ENCODE measurements around the gene SMNDC1.
"Not testable (repeated sequence)": the region's sequence is repeated elsewhere in the genome, so short reads cannot be mapped to it uniquely, and the experiment has no call there.

Gene SMNDC1

GRCh38 chr10:110343947-110344346, 39.2 kb upstream of the SMNDC1 start:
- no peaks in the 10 kb centered on the region for H3K9me3 ChIP-seq (ENCODE audit: low read length)
- H3K36me3 ChIP-seq (ENCODE audit: insufficient read depth, low read length), result no peaks in the 10 kb centered on the region
- no peak overlapping the region for H3K4me3 ChIP-seq (ENCODE audit: low read depth in 1 of 2, low read length in 2 of 2)
- H3K4me1 ChIP-seq (ENCODE audit: insufficient read depth, low read length), result no peaks in the 10 kb centered on the region
- no peak overlapping the region for H3K9ac ChIP-seq (ENCODE audit: low read length)
- H3K27me3 ChIP-seq (ENCODE audit: control insufficient read depth in 1 of 2, insufficient read depth in 2 of 2, low read length in 2 of 2), result no peaks in the 10 kb centered on the region
- no peak overlapping the region for H3K27ac ChIP-seq (ENCODE audit: low read depth, low read length)

GRCh38 chr10:110340816-110341215, 36.1 kb upstream of the SMNDC1 start:
- no peaks in the 10 kb centered on the region for H3K9me3 ChIP-seq (ENCODE audit: low read length)
- H3K9ac ChIP-seq (ENCODE audit: low read length), result no peak overlapping the region
- H3K4me3 ChIP-seq (ENCODE audit: low read depth in 1 of 2, low read length in 2 of 2), result no peak overlapping the region

GRCh38 chr10:110340122-110340521, 35.4 kb upstream of the SMNDC1 start:
- no peaks in the 10 kb centered on the region for H3K36me3 ChIP-seq (ENCODE audit: insufficient read depth, low read length)
- no peak overlapping the region for H3K4me3 ChIP-seq (ENCODE audit: low read depth in 1 of 2, low read length in 2 of 2)
- no peaks in the 10 kb centered on the region for H3K27me3 ChIP-seq (ENCODE audit: control insufficient read depth in 1 of 2, insufficient read depth in 2 of 2, low read length in 2 of 2)
- H3K4me1 ChIP-seq (ENCODE audit: insufficient read depth, low read length), result peaks cover 14% of the 10 kb centered on the region
- no peaks in the 10 kb centered on the region for H3K9me3 ChIP-seq (ENCODE audit: low read length)
- H3K9ac ChIP-seq (ENCODE audit: low read length), result no peak overlapping the region
- H3K27ac ChIP-seq (ENCODE audit: low read depth, low read length), result no peak overlapping the region

More at GRCh38 chr10:110340816-110341215, 36.1 kb upstream of the SMNDC1 start:
- no peaks in the 10 kb centered on the region for H3K27me3 ChIP-seq (ENCODE audit: control insufficient read depth in 1 of 2, insufficient read depth in 2 of 2, low read length in 2 of 2)
- no peaks in the 10 kb centered on the region for H3K36me3 ChIP-seq (ENCODE audit: insufficient read depth, low read length)
- no peak overlapping the region for H3K27ac ChIP-seq (ENCODE audit: low read depth, low read length)
- H3K4me1 ChIP-seq (ENCODE audit: insufficient read depth, low read length), result peaks cover 11% of the 10 kb centered on the region

GRCh38 chr10:110337906-110338305, 33.2 kb upstream of the SMNDC1 start:
- H3K9me3 ChIP-seq (ENCODE audit: low read length), result no peaks in the 10 kb centered on the region
- H3K27me3 ChIP-seq (ENCODE audit: control insufficient read depth in 1 of 2, insufficient read depth in 2 of 2, low read length in 2 of 2), result no peaks in the 10 kb centered on the region

GRCh38 chr10:110337401-110337800, 32.7 kb upstream of the SMNDC1 start:
- no peaks in the 10 kb centered on the region for H3K27me3 ChIP-seq (ENCODE audit: control insufficient read depth in 1 of 2, insufficient read depth in 2 of 2, low read length in 2 of 2)
- no peak overlapping the region for H3K4me3 ChIP-seq (ENCODE audit: low read depth in 1 of 2, low read length in 2 of 2)
- no peaks in the 10 kb centered on the region for H3K36me3 ChIP-seq (ENCODE audit: insufficient read depth, low read length)
- no peak overlapping the region for H3K9ac ChIP-seq (ENCODE audit: low read length)
- no peak overlapping the region for H3K27ac ChIP-seq (ENCODE audit: low read depth, low read length)
- peaks cover 14% of the 10 kb centered on the region for H3K4me1 ChIP-seq (ENCODE audit: insufficient read depth, low read length)
- H3K9me3 ChIP-seq (ENCODE audit: low read length), result no peaks in the 10 kb centered on the region

More at GRCh38 chr10:110337906-110338305, 33.2 kb upstream of the SMNDC1 start:
- no peak overlapping the region for H3K9ac ChIP-seq (ENCODE audit: low read length)
- no peak overlapping the region for H3K4me3 ChIP-seq (ENCODE audit: low read depth in 1 of 2, low read length in 2 of 2)
- H3K4me1 ChIP-seq (ENCODE audit: insufficient read depth, low read length), result peaks cover 14% of the 10 kb centered on the region
- H3K36me3 ChIP-seq (ENCODE audit: insufficient read depth, low read length), result no peaks in the 10 kb centered on the region
- H3K27ac ChIP-seq (ENCODE audit: low read depth, low read length), result no peak overlapping the region

GRCh38 chr10:110336111-110336721, 31.5 kb upstream of the SMNDC1 start:
- Histone ChIP-seq H3K4me3 (ENCODE audit: low read depth in 1 of 2, low read length in 2 of 2) (no peak overlapping the region), H3K36me3 (ENCODE audit: insufficient read depth, low read length) (no peaks in the 10 kb centered on the region), H3K4me1 (ENCODE audit: insufficient read depth, low read length) (peaks cover 14% of the 10 kb centered on the region), H3K9me3 (ENCODE audit: low read length) (no peaks in the 10 kb centered on the region), H3K27ac (ENCODE audit: low read depth, low read length) (peak overlapping the region; percentile 39), H3K27me3 (ENCODE audit: control insufficient read depth in 1 of 2, insufficient read depth in 2 of 2, low read length in 2 of 2) (no peaks in the 10 kb centered on the region), H3K9ac (ENCODE audit: low read length) (no peak overlapping the region)

- Histone ChIP-seq H3K36me3 (ENCODE audit: insufficient read depth, low read length) (no peaks in the 10 kb centered on the region), H3K4me1 (ENCODE audit: insufficient read depth, low read length) (peaks cover 14% of the 10 kb centered on the region), H3K4me3 (ENCODE audit: low read depth in 1 of 2, low read length in 2 of 2) (no peak overlapping the region), H3K9ac (ENCODE audit: low read length) (no peak overlapping the region), H3K9me3 (ENCODE audit: low read length) (no peaks in the 10 kb centered on the region), H3K27me3 (ENCODE audit: control insufficient read depth in 1 of 2, insufficient read depth in 2 of 2, low read length in 2 of 2) (no peaks in the 10 kb centered on the region), H3K27ac (ENCODE audit: low read depth, low read length) (no peak overlapping the region)
Observed at GRCh38 chr10:110335314-110336064, 30.8 kb upstream of the SMNDC1 start.

GRCh38 chr10:110334061-110334656, 29.4 kb upstream of the SMNDC1 start:
- H3K9ac ChIP-seq (ENCODE audit: low read length), result no peak overlapping the region
- no peaks in the 10 kb centered on the region for H3K9me3 ChIP-seq (ENCODE audit: low read length)
- H3K4me1 ChIP-seq (ENCODE audit: insufficient read depth, low read length), result peaks cover 14% of the 10 kb centered on the region

GRCh38 chr10:110331226-110331795, 26.6 kb upstream of the SMNDC1 start:
- H3K36me3 ChIP-seq (ENCODE audit: insufficient read depth, low read length); H3K27ac ChIP-seq (ENCODE audit: low read depth, low read length); H3K4me3 ChIP-seq (ENCODE audit: low read depth in 1 of 2, low read length in 2 of 2); H3K9me3 ChIP-seq (ENCODE audit: low read length); H3K27me3 ChIP-seq (ENCODE audit: control insufficient read depth in 1 of 2, insufficient read depth in 2 of 2, low read length in 2 of 2); H3K9ac ChIP-seq (ENCODE audit: low read length); H3K4me1 ChIP-seq (ENCODE audit: insufficient read depth, low read length): not testable (repeated sequence)

More at GRCh38 chr10:110334061-110334656, 29.4 kb upstream of the SMNDC1 start:
- no peak overlapping the region for H3K4me3 ChIP-seq (ENCODE audit: low read depth in 1 of 2, low read length in 2 of 2)
- no peaks in the 10 kb centered on the region for H3K36me3 ChIP-seq (ENCODE audit: insufficient read depth, low read length)
- H3K27me3 ChIP-seq (ENCODE audit: control insufficient read depth in 1 of 2, insufficient read depth in 2 of 2, low read length in 2 of 2), result no peaks in the 10 kb centered on the region
- no peak overlapping the region for H3K27ac ChIP-seq (ENCODE audit: low read depth, low read length)

GRCh38 chr10:110330675-110331074, 26.0 kb upstream of the SMNDC1 start:
- no peaks in the 10 kb centered on the region for H3K36me3 ChIP-seq (ENCODE audit: insufficient read depth, low read length)
- no peaks in the 10 kb centered on the region for H3K27me3 ChIP-seq (ENCODE audit: control insufficient read depth in 1 of 2, insufficient read depth in 2 of 2, low read length in 2 of 2)
- H3K4me3 ChIP-seq (ENCODE audit: low read depth in 1 of 2, low read length in 2 of 2), result no peak overlapping the region
- H3K9ac ChIP-seq (ENCODE audit: low read length), result no peak overlapping the region
- H3K9me3 ChIP-seq (ENCODE audit: low read length), result no peaks in the 10 kb centered on the region
- H3K27ac ChIP-seq (ENCODE audit: low read depth, low read length), result no peak overlapping the region
- H3K4me1 ChIP-seq (ENCODE audit: insufficient read depth, low read length), result peaks cover 2% of the 10 kb centered on the region

GRCh38 chr10:110327262-110327914, 22.7 kb upstream of the SMNDC1 start:
- Histone ChIP-seq H3K9ac (ENCODE audit: low read length) (no peak overlapping the region), H3K27ac (ENCODE audit: low read depth, low read length) (no peak overlapping the region), H3K27me3 (ENCODE audit: control insufficient read depth in 1 of 2, insufficient read depth in 2 of 2, low read length in 2 of 2) (no peaks in the 10 kb centered on the region), H3K9me3 (ENCODE audit: low read length) (no peaks in the 10 kb centered on the region), H3K4me3 (ENCODE audit: low read depth in 1 of 2, low read length in 2 of 2) (no peak overlapping the region), H3K4me1 (ENCODE audit: insufficient read depth, low read length) (no peaks in the 10 kb centered on the region), H3K36me3 (ENCODE audit: insufficient read depth, low read length) (no peaks in the 10 kb centered on the region)

Measured in muscle layer of colon (tissue), 2 donors.